ENCODE data around the gene ALDH3B1. TPM values are rescaled to one million over a fixed set of nuclear protein-coding genes. Genes with fewer than 3 reads are reported as not detected.

The ALDH3B1 gene
- total and polyA plus RNA-seq, 10 of the 15 experiments (the other 5 are each of a cell fraction or from before 2014, with no cell fraction given), result 0.03 to 0.37 (median 0.17) TPM; not detected in 3

DNA sequence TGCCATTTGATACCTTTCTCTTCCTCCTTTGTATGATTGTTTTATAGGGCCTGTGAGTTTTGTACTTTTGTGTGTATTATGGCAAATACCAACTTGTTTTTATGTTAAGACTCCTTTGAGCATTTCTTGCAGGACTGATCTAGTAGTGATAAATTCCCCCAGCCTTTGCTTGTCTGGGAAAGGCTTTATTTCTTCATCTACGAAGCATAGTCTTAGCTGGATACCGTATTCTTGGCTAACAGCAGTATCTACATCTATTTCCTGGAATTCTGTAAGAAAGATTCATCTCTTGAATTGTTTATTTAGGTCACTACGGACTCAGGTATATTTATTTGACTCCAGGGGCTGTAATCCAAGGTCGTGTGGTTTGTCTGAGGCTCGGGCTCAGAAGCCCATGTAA, 14.4 kb downstream of the ALDH3B1 start:
- TF ChIP-seq NFXL1 (IDR thresholded peaks at IDR 0.05; ENCODE audit: borderline replicate concordance) (no peak), NR2C1 (IDR thresholded peaks at IDR 0.05) (no peak), ZNF274 (IDR thresholded peaks at IDR 0.05; ENCODE audit: insufficient read depth, insufficient read length) (no peak), ZNF207 (IDR thresholded peaks at IDR 0.05; ENCODE audit: borderline replicate concordance) (no peak), TCF3 (IDR thresholded peaks at IDR 0.05; ENCODE audit: borderline replicate concordance, insufficient read depth, low read depth, low read length) (no peak), NKRF (conservative IDR thresholded peaks at IDR 0.05) (no peak), EGR1 (IDR thresholded peaks at IDR 0.05; ENCODE audit: borderline replicate concordance in 1 of 2, low read depth in 2 of 2, low read length in 2 of 2) (no peak), FOXM1 (IDR thresholded peaks at IDR 0.05; ENCODE audit: low read depth, low read length) (no peak), PAX8 (IDR thresholded peaks at IDR 0.05) (no peak), EZH2 (IDR thresholded peaks at IDR 0.05; ENCODE audit: borderline replicate concordance, control insufficient read depth, low read depth, low read length) (no peak), CREM (IDR thresholded peaks at IDR 0.05; ENCODE audit: low read depth) (no peak), ZNF592 (IDR thresholded peaks at IDR 0.05) (no peak), RUNX3 (IDR thresholded peaks at IDR 0.05; ENCODE audit: low read length) (no peak)
- TF ChIP-seq, protein P1, sequence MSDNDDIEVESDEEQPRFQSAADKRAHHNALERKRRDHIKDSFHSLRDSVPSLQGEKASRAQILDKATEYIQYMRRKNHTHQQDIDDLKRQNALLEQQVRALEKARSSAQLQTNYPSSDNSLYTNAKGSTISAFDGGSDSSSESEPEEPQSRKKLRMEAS (IDR thresholded peaks at IDR 0.05; ENCODE audit: low read depth, low read length), result no peak
- no TSS peak for BruUV-seq (replicated peaks)
- WGBS (ENCODE audit: insufficient coverage, insufficient replicate concordance, low lambda C conversion rate, missing lambda C conversion rate), result 77% methylated on average over 5 of the region's 5 CpGs
- Histone ChIP-seq H3K9me3 (replicated peaks; ENCODE audit: control insufficient read depth, insufficient read depth, low read length) (no peaks in the 10 kb centered on the region), H2AFZ (ENCODE audit: control insufficient read depth, low read depth, low read length) (no peak overlapping the region), H3K4me2 (ENCODE audit: control insufficient read depth, insufficient read depth) (no peak overlapping the region), H3K79me2 (ENCODE audit: control insufficient read depth, insufficient read depth, low read length) (peaks cover 1% of the 10 kb centered on the region), H3K4me3 (no peak overlapping the region), H3K27me3 (replicated peaks in 1 of 2; ENCODE audit: control insufficient read depth in 2 of 2, insufficient read depth in 2 of 2, low read length in 1 of 2) (no peaks in the 10 kb centered on the region; a peak in 1 of 4 replicates), H3K36me3 (ENCODE audit: control insufficient read depth in 2 of 2, insufficient read depth in 2 of 2, low read length in 1 of 2) (no peaks in the 10 kb centered on the region), H4K20me1 (ENCODE audit: control insufficient read depth, insufficient read depth) (no peaks in the 10 kb centered on the region), H3K9ac (ENCODE audit: control insufficient read depth, insufficient read depth, low read length) (no peak overlapping the region), H3K27ac (ENCODE audit: control insufficient read depth, insufficient read depth) (no peak overlapping the region), H3K4me1 (ENCODE audit: control insufficient read depth, insufficient read depth, low read length) (peaks cover 6% of the 10 kb centered on the region)
- in situ Hi-C loops (cut with MboI), result no loop called here
- POLR2A ChIA-PET, result no interaction called here
- RAD21 ChIA-PET (ENCODE audit: unreplicated experiment), result no interaction called here
- ATAC-seq (no peak), FAIRE-seq (no peak), DNase-seq (ENCODE audit: low read depth, low spot score) (no peak)
- CTCF ChIA-PET, result interaction anchor here (1.1 to 1.3 kb wide), 2 partner anchors 15 to 184 kb away, joined by 4 read pairs; no protein-coding TSS in a partner anchor
- intact Hi-C loops (cut with micrococcal nuclease; ENCODE audit: unreplicated experiment), result loop anchor here (10.0 kb wide), 1 partner anchor 430 kb away; no protein-coding TSS in a partner anchor
- SMC1A ChIA-PET (ENCODE audit: uncharacterized antibody, unreplicated experiment), result no interaction called here
